SK-N-SH (cell line): ENCODE measurements around the gene RNF4. TPM values are rescaled to one million over a fixed set of nuclear protein-coding genes. Genes with fewer than 3 reads are reported as not detected.
"Not testable (repeated sequence)": the region's sequence is repeated elsewhere in the genome, so short reads cannot be mapped to it uniquely, and the experiment has no call there.

ENCODE experiments used
- CTCF ChIA-PET: fragments of 300-600, 350-600 bp; formaldehyde crosslinking; extraction: SDS; loops from one replicate; lab custom pipeline; 2021; lab: Yijun Ruan, JAX
- POLR2A ChIA-PET: fragments of 350-600 bp; sonication (Branson Sonifier 250); formaldehyde crosslinking; extraction: SDS; loops from one replicate; lab custom pipeline; 2020; ENCODE audit warnings: antibody characterized with exemption, inconsistent platforms; lab: Yijun Ruan, JAX
- DNase-seq: peaks from one replicate; pipeline ENCODE4 v3.0.0; 2012
- H2AFZ ChIP-seq: fragments of 200-600 bp; sonication (generic); 2 replicates; pipeline ENCODE4 v1.8.1; 2016; ENCODE audit warnings: antibody characterized with exemption, mild to moderate bottlenecking, low read depth
- H3F3A ChIP-seq: fragments of 200-600 bp; sonication (generic); replicated peaks from 2 replicates; pipeline ENCODE3; 2016; ENCODE audit warnings: antibody characterized with exemption, mild to moderate bottlenecking; ENCODE audit not compliant: insufficient read depth
- H3K27ac ChIP-seq, 2 experiments: fragments of 200-500 bp in 1 of 2; fragments of 200-600 bp in 1 of 2; sonication (Bioruptor generic) in 1 of 2; sonication (generic), shearing (Covaris generic) in 1 of 2; 2 replicates each; pipeline versions ENCODE4 v1.5.1 to v1.6.1; 2014 to 2016; ENCODE audit warnings: low read depth in 2 of 2, inconsistent platforms in 1 of 2, low read length in 1 of 2, mild to moderate bottlenecking in 1 of 2, mixed read lengths in 1 of 2
- H3K27me3 ChIP-seq: fragments of 200-600 bp; sonication (generic), shearing (Covaris generic); 2 replicates; pipeline ENCODE4 v1.6.1; 2016; ENCODE audit warnings: mixed run types; ENCODE audit not compliant: insufficient read depth
- H3K36me3 ChIP-seq, 2 experiments: fragments of 200-500 bp in 1 of 2; fragments of 200-600 bp in 1 of 2; sonication (Bioruptor generic) in 1 of 2; sonication (generic) in 1 of 2; replicated peaks in 1 of 2; 2 replicates each; pipeline versions ENCODE3 to v1.5.1; 2014 to 2016; ENCODE audit warnings: low read length in 1 of 2, mild to moderate bottlenecking in 1 of 2; ENCODE audit not compliant: insufficient read depth in 2 of 2, control insufficient read depth in 1 of 2
- H3K4me1 ChIP-seq, 2 experiments: fragments of 200-500 bp in 1 of 2; fragments of 200-600 bp in 1 of 2; sonication (Bioruptor generic) in 1 of 2; sonication (generic), shearing (Covaris generic) in 1 of 2; 2 replicates each; pipeline versions ENCODE4 v1.5.1 to v1.6.1; 2014 to 2016; ENCODE audit warnings: low read depth in 1 of 2, low read length in 1 of 2, mixed run types in 1 of 2; ENCODE audit not compliant: insufficient read depth in 2 of 2, control insufficient read depth in 1 of 2
- H3K4me2 ChIP-seq: fragments of 200-600 bp; sonication (generic), shearing (Covaris generic); 2 replicates; pipeline ENCODE4 v1.6.1; 2017; ENCODE audit warnings: mixed run types
- H3K4me3 ChIP-seq, 2 experiments: fragments of 200-500 bp in 1 of 2; fragments of 200-600 bp in 1 of 2; sonication (Bioruptor generic) in 1 of 2; sonication (generic), shearing (Covaris generic) in 1 of 2; 2 replicates each; pipeline versions ENCODE4 v1.5.1 to v1.8.1; 2014 to 2016; ENCODE audit warnings: low read depth in 2 of 2, inconsistent platforms in 1 of 2, low read length in 1 of 2, mild to moderate bottlenecking in 1 of 2, mixed read lengths in 1 of 2, moderate library complexity in 1 of 2
- H3K79me2 ChIP-seq: fragments of 200-600 bp; sonication (generic); 2 replicates; pipeline ENCODE4 v1.8.1; 2017; ENCODE audit warnings: mild to moderate bottlenecking; ENCODE audit not compliant: insufficient read depth
- H3K9ac ChIP-seq: fragments of 200-600 bp; sonication (generic); 2 replicates; pipeline ENCODE4 v1.6.1; 2017; ENCODE audit warnings: mixed run types
- H3K9me2 ChIP-seq: fragments of 200-600 bp; sonication (generic); 2 replicates; pipeline ENCODE4 v1.6.1; 2017; ENCODE audit warnings: mixed run types
- H3K9me3 ChIP-seq: fragments of 200-600 bp; sonication (generic); 2 replicates; pipeline ENCODE4 v1.6.1; 2017; ENCODE audit warnings: mixed run types, mild to moderate bottlenecking, moderate library complexity
- H4K20me1 ChIP-seq: fragments of 200-600 bp; sonication (generic); 2 replicates; pipeline ENCODE4 v1.6.1; 2017; ENCODE audit warnings: mild to moderate bottlenecking, mixed run types; ENCODE audit not compliant: insufficient read depth
- CHD2 ChIP-seq: fragments of 150-350 bp; IDR thresholded peaks from 2 replicates; pipeline ENCODE4 v1.6.1; 2018; ENCODE audit warnings: low read length; ENCODE audit not compliant: partially characterized antibody
- ELF1 ChIP-seq: IDR thresholded peaks from 2 replicates; pipeline ENCODE4 v1.4.0; 2012
- EZH2phosphoT487 ChIP-seq: fragments of 200-600 bp; sonication (generic); IDR thresholded peaks from 2 replicates; pipeline ENCODE4 v1.6.1; 2017; ENCODE audit warnings: low read depth, mixed run types, mild to moderate bottlenecking, antibody characterized with exemption, moderate library complexity, borderline replicate concordance
- FOXJ3 ChIP-seq: sonication (generic); formaldehyde crosslinking; IDR thresholded peaks from 2 replicates; pipeline ENCODE4 v1.5.1; 2020; ENCODE audit warnings: mild to moderate bottlenecking, missing genetic modification reagents
- GABPA ChIP-seq: IDR thresholded peaks from 2 replicates; pipeline ENCODE4 v1.4.0; 2012; ENCODE audit warnings: low read depth, mild to moderate bottlenecking
- GATA2 ChIP-seq: sonication (generic); formaldehyde crosslinking; IDR thresholded peaks from 2 replicates; pipeline ENCODE4 v1.5.0; 2020; ENCODE audit warnings: mild to moderate bottlenecking, missing genetic modification reagents
- MXI1 ChIP-seq: IDR thresholded peaks from 2 replicates; pipeline ENCODE4 v1.6.1; 2012; ENCODE audit warnings: mild to moderate bottlenecking, low read depth, low read length, improper control_type of control experiment
- NFIC ChIP-seq: IDR thresholded peaks from 2 replicates; pipeline ENCODE4 v1.4.0; 2012; ENCODE audit warnings: borderline replicate concordance
- POLR2AphosphoS5 ChIP-seq: IDR thresholded peaks from 2 replicates; pipeline ENCODE4 v1.6.1; 2012; ENCODE audit warnings: low read depth, low read length
- RCOR1 ChIP-seq: fragments of 150-350 bp; IDR thresholded peaks from 2 replicates; pipeline ENCODE4 v1.6.1; 2017; ENCODE audit warnings: antibody characterized with exemption, low read length
- RFX5 ChIP-seq: IDR thresholded peaks from 2 replicates; pipeline ENCODE4 v1.6.1; 2012; ENCODE audit warnings: mild to moderate bottlenecking, improper control_type of control experiment, low read length
- RXRA ChIP-seq: IDR thresholded peaks from 2 replicates; pipeline ENCODE4 v1.4.0; 2012; ENCODE audit warnings: low read depth, mild to moderate bottlenecking, borderline replicate concordance
- SMC3 ChIP-seq: IDR thresholded peaks from 2 replicates; pipeline ENCODE4 v1.6.1; 2012; ENCODE audit warnings: low read depth, low read length, improper control_type of control experiment
- YY1 ChIP-seq: IDR thresholded peaks from 2 replicates; pipeline ENCODE4 v1.4.0; 2012; ENCODE audit warnings: low read depth, mild to moderate bottlenecking
- WGBS: methylation state at CpG from one replicate; pipeline ENCODE4 v1.1.6; 2017; ENCODE audit warnings: low lambda C conversion rate; 5-methylcytosine and 5-hydroxymethylcytosine counted together
- polyA plus RNA-seq, 3 experiments: library from polyadenylated mRNA; depleted of rRNA; stranded (reverse); fragments of >200 nt; gene quantifications; 2 replicates each; pipeline ENCODE4 v1.2.3, GENCODE V29; 2012
- TF ChIP-seq, protein P1 (sequence below): fragments of 150-350 bp; IDR thresholded peaks from 2 replicates; pipeline ENCODE4 v1.6.1; 2017; ENCODE audit warnings: antibody characterized with exemption, low read length, low read depth, borderline replicate concordance
- TF ChIP-seq, protein P2 (sequence below): IDR thresholded peaks from 2 replicates; pipeline ENCODE4 v1.4.0; 2012; ENCODE audit warnings: low read depth
- TF ChIP-seq, protein P3 (sequence below): fragments of 200-600 bp; sonication (generic); IDR thresholded peaks from 2 replicates; pipeline ENCODE4 v1.6.1; 2017; ENCODE audit warnings: antibody characterized with exemption, mild to moderate bottlenecking, moderate library complexity

RNF4 gene
- polyA plus RNA-seq, 1 of the 3 experiments (the other 2 are of a cell fraction), result 60.7 TPM

DNA sequence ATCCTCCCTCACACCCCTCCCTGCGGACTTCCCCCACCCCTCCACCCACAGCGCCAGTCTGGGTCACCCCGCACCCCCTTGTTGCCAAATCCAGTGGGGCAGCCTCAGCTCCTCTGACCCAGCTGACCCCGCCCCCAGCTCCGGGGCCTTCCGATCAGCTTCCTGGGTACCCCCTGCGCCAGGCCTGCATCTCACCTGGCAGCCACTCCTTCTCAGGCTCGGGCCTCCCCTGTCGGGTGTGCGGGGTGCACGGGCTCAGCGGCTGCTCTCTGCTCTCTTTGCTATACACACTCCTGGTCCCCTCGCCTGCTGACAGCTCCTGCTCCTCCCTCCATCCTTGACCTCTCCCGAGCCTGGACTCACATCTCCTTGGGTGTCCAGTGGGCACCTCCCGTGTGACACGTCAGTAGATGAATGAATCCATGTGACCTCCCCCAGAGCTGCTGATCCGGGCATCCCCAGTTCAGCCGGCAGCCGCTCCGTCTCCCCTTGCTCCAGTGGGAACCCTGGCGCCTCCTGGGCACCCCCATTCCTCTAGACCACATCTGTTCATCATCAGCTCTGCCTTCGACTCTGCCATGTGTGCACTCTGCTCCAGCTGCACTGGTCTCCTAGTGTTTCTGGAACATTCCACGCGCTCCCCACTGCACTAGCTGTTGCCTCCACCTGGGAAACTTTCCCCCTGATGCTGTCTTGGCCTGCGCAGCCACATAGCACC is 40.3 kb upstream of the RNF4 start:
- H3K4me3 ChIP-seq, result no peak overlapping the region
- CTCF ChIA-PET, result interaction anchor here (1.2 to 2.2 kb wide), 4 partner anchors 8 to 16 kb away, joined by 3 to 8 read pairs (median 4); partner anchors contain the start of genes CFAP99 and ZFYVE28
- no peak overlapping the region for H3K9ac ChIP-seq
- H3K27me3 ChIP-seq, result no peaks in the 10 kb centered on the region
- no peak overlapping the region for H2AFZ ChIP-seq
- DNase-seq, result no peak
- H3F3A ChIP-seq, result no peaks in the 10 kb centered on the region
- 89% methylated on average over 25 of the region's 25 CpGs for WGBS
- H3K9me3 ChIP-seq, result no peaks in the 10 kb centered on the region
- POLR2A ChIA-PET, result no interaction called here
- H3K79me2 ChIP-seq, result no peaks in the 10 kb centered on the region
- H4K20me1 ChIP-seq, result no peaks in the 10 kb centered on the region
- H3K9me2 ChIP-seq, result no peaks in the 10 kb centered on the region
- no peak overlapping the region for H3K27ac ChIP-seq
- no peak overlapping the region for H3K4me2 ChIP-seq
- no peak for TF ChIP-seq RCOR1
- TF ChIP-seq, protein P1, sequence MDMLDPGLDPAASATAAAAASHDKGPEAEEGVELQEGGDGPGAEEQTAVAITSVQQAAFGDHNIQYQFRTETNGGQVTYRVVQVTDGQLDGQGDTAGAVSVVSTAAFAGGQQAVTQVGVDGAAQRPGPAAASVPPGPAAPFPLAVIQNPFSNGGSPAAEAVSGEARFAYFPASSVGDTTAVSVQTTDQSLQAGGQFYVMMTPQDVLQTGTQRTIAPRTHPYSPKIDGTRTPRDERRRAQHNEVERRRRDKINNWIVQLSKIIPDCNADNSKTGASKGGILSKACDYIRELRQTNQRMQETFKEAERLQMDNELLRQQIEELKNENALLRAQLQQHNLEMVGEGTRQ, result no peak
- TF ChIP-seq SMC3, result no peak
- TF ChIP-seq GABPA, result no peak
- TF ChIP-seq EZH2phosphoT487, result no peak
- TF ChIP-seq RXRA, result no peak
- TF ChIP-seq, protein P2, sequence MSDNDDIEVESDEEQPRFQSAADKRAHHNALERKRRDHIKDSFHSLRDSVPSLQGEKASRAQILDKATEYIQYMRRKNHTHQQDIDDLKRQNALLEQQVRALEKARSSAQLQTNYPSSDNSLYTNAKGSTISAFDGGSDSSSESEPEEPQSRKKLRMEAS, result no peak
- TF ChIP-seq NFIC, result no peak
- TF ChIP-seq FOXJ3 (CRISPR knock-in tag), result no peak
- TF ChIP-seq, protein P3, sequence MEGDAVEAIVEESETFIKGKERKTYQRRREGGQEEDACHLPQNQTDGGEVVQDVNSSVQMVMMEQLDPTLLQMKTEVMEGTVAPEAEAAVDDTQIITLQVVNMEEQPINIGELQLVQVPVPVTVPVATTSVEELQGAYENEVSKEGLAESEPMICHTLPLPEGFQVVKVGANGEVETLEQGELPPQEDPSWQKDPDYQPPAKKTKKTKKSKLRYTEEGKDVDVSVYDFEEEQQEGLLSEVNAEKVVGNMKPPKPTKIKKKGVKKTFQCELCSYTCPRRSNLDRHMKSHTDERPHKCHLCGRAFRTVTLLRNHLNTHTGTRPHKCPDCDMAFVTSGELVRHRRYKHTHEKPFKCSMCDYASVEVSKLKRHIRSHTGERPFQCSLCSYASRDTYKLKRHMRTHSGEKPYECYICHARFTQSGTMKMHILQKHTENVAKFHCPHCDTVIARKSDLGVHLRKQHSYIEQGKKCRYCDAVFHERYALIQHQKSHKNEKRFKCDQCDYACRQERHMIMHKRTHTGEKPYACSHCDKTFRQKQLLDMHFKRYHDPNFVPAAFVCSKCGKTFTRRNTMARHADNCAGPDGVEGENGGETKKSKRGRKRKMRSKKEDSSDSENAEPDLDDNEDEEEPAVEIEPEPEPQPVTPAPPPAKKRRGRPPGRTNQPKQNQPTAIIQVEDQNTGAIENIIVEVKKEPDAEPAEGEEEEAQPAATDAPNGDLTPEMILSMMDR, result no peak
- TF ChIP-seq ELF1, result no peak
- no peak for TF ChIP-seq MXI1
- TF ChIP-seq GATA2 (CRISPR knock-in tag), result no peak
- TF ChIP-seq YY1, result no peak
- TF ChIP-seq CHD2, result no peak
- TF ChIP-seq POLR2AphosphoS5, result no peak
- no peak for TF ChIP-seq RFX5
- H3K4me1 ChIP-seq, result peaks cover 5 to 6% of the 10 kb centered on the region in 2 experiments; a peak in 1 of 4 replicates
- H3K36me3 ChIP-seq, result no peaks in the 10 kb centered on the region

DNA sequence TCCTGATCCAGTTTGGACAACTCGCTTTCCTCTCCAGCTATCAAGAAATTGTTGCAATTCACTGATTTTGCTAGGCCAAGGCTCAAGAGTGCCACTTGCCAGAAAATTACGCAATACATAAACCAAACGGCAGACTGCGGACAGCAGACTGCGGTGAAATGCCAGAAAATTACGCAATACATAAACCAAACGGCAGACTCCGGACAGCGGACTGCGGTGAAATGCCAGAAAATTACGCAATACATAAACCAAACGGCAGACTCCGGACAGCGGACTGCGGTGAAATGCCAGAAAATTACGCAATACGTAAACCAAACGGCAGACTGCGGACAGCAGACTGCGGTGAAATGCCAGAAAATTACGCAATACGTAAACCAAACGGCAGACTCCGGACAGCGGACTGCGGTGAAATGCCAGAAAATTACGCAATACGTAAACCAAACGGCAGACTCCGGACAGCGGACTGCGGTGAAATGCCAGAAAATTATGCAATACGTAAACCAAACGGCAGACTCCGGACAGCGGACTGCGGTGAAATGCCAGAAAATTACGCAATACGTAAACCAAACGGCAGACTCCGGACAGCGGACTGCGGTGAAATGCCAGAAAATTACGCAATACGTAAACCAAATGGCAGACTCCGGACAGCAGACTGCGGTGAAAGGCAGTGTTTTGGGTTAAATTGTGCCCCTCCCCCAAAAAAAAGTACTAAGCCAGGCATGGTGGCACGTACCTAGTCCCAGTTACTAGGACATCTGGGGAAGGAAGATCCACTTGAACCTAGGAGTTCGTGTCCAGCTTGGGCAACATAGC is 38.8 kb upstream of the RNF4 start:
- H4K20me1 ChIP-seq, POLR2A ChIA-PET, H3K4me1 ChIP-seq, H3K4me2 ChIP-seq, H3K36me3 ChIP-seq, H2AFZ ChIP-seq, H3K9ac ChIP-seq, DNase-seq, H3K79me2 ChIP-seq, H3K4me3 ChIP-seq, H3K27me3 ChIP-seq, H3F3A ChIP-seq, H3K27ac ChIP-seq, H3K9me2 ChIP-seq, H3K9me3 ChIP-seq: not testable (repeated sequence)
- CTCF ChIA-PET, result interaction anchor here (0.6 kb wide), 1 partner anchor 167 kb away, joined by 3 read pairs; no protein-coding TSS in a partner anchor
- WGBS, result 82% methylated on average over 29 of the region's 49 CpGs
